Osteocyte (in vitro differentiated cells): ENCODE results near the gene CCL3. TPM values are rescaled to one million over a fixed set of nuclear protein-coding genes. Genes with fewer than 3 reads are reported as not detected.
"Not testable (repeated sequence)": the region's sequence is repeated elsewhere in the genome, so short reads cannot be mapped to it uniquely, and the experiment has no call there.

Experiments used
- DNase-seq: peaks from one replicate; pipeline ENCODE4 v3.0.0; 2021; ENCODE audit warnings: mixed read lengths; ENCODE audit not compliant: unreplicated experiment; ENCODE audit errors: extremely low spot score
- H3K27ac Mint-ChIP-seq: one replicate; pipeline ENCODE4 v1.8.0; 2021; ENCODE audit warnings: mild to moderate bottlenecking, mixed read lengths; ENCODE audit not compliant: unreplicated experiment
- H3K27me3 Mint-ChIP-seq: one replicate; pipeline ENCODE4 v1.8.0; 2021; ENCODE audit warnings: mixed read lengths; ENCODE audit not compliant: unreplicated experiment
- H3K36me3 Mint-ChIP-seq: one replicate; pipeline ENCODE4 v1.8.0; 2021; ENCODE audit warnings: mixed read lengths; ENCODE audit not compliant: unreplicated experiment
- H3K4me1 Mint-ChIP-seq: one replicate; pipeline ENCODE4 v1.8.0; 2021; ENCODE audit warnings: mixed read lengths; ENCODE audit not compliant: unreplicated experiment
- H3K4me3 Mint-ChIP-seq: one replicate; pipeline ENCODE4 v1.8.0; 2021; ENCODE audit warnings: mild to moderate bottlenecking, moderate library complexity, mixed read lengths; ENCODE audit not compliant: unreplicated experiment
- H3K9me3 Mint-ChIP-seq: one replicate; pipeline ENCODE4 v1.8.0; 2021; ENCODE audit warnings: mixed read lengths; ENCODE audit not compliant: unreplicated experiment
- total RNA-seq: library from RNA; stranded (reverse); gene quantifications from 2 replicates; pipeline ENCODE4 v1.2.1, GENCODE V29; 2021
- TF ChIP-seq, protein P1 (sequence below): fragments of 200-600 bp; sonication (generic); IDR thresholded peaks from 2 replicates; pipeline ENCODE4 v1.5.0; 2021; ENCODE audit warnings: antibody characterized with exemption, mild to moderate bottlenecking, moderate library complexity

CCL3 gene
- total RNA-seq, 1 donor from 2014 or later: not detected

DNA sequence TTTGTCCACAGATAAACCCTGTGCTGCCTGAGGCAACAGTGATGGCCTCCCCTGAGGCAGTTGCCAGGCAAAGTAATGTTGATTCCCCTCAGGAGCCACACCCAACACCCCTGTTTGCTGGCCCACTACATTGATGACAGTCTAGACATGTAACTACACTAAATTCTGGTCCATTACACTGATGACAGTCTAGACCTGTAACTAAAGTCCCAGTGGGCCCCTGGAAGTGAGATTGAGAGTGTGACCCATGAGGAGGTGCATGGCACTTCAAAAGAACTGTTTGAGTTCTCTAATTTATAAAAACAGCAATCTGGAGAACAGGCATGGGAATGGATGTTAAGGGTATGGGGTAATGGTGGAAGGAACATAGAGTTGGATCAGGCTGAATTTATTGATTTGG is 22.6 kb upstream of the CCL3 start:
- Mint-ChIP-seq H3K4me3 (no peak overlapping the region), H3K4me1 (no peaks in the 10 kb centered on the region), H3K27me3 (peaks cover 4% of the 10 kb centered on the region), H3K27ac (no peak overlapping the region), H3K36me3 (no peaks in the 10 kb centered on the region), H3K9me3 (no peaks in the 10 kb centered on the region)
- no peak for DNase-seq
- TF ChIP-seq, protein P1, sequence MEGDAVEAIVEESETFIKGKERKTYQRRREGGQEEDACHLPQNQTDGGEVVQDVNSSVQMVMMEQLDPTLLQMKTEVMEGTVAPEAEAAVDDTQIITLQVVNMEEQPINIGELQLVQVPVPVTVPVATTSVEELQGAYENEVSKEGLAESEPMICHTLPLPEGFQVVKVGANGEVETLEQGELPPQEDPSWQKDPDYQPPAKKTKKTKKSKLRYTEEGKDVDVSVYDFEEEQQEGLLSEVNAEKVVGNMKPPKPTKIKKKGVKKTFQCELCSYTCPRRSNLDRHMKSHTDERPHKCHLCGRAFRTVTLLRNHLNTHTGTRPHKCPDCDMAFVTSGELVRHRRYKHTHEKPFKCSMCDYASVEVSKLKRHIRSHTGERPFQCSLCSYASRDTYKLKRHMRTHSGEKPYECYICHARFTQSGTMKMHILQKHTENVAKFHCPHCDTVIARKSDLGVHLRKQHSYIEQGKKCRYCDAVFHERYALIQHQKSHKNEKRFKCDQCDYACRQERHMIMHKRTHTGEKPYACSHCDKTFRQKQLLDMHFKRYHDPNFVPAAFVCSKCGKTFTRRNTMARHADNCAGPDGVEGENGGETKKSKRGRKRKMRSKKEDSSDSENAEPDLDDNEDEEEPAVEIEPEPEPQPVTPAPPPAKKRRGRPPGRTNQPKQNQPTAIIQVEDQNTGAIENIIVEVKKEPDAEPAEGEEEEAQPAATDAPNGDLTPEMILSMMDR: no peak

DNA sequence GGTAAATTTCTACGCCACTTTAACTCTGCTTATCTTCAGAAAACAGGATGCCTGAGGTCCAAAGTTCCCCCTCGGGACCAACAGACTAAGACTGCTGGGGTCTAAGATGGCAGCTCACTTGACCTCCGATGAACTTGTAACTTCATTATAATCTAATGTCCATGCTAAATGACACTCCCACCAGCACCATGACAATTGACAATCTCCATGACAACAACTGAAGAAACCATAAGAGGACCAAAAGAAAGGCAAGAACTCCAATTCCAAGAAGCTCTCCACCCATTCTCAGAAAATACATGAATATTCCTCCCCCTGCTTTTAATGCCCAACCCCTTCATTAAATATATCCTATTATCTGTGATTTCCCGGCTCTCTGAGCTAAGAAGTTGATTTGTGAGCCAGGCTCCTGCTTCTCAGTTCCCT is 21.1 kb upstream of the CCL3 start:
- Mint-ChIP-seq H3K4me1 (no peaks in the 10 kb centered on the region), H3K4me3 (no peak overlapping the region), H3K27me3 (peaks cover 4% of the 10 kb centered on the region), H3K36me3 (no peaks in the 10 kb centered on the region), H3K9me3 (no peaks in the 10 kb centered on the region), H3K27ac (no peak overlapping the region)
- TF ChIP-seq, protein P1: no peak
- no peak for DNase-seq

DNA sequence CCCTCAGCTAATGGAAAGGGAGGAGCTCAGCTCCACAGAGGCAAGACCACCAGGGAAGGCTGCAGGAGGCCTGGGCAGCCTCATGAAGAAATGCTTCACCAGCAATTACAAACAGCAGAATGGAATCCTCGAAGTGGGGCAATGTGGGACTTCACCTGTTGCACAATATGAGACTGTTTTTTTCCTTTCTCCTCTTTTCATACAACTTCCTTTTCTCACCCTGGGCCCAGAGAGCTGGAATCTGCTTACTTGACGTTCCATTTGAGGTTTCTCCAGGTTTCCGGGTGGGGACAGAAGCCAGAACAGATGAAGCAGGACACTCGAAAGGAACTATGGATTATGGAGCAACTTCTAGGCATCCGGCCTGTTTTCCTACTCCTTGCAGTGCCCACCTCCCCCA is 18.3 kb upstream of the CCL3 start:
- H3K36me3 Mint-ChIP-seq, H3K4me3 Mint-ChIP-seq, H3K27ac Mint-ChIP-seq, DNase-seq, H3K4me1 Mint-ChIP-seq, H3K9me3 Mint-ChIP-seq: not testable (repeated sequence)
- peaks cover 10% of the 10 kb centered on the region for H3K27me3 Mint-ChIP-seq

DNA sequence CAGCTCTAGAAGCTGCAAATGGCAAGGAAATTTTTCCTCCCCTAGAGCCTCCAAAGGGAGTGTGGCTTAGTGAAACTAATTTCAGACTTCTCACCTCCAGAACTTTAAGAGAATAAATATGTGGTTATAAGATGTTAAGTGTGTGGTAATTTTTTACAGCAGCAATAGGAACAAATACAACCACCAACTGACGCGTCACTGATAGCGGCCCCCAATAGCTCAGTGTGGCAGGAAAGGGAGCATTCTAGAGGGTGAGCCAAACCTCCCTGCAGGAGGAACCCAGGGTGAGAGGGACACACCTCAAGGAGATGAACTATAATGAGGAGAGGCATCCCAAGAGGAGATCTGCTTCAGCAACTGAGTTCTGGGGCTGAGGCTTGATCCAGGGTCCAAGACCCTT is 17.7 kb upstream of the CCL3 start:
- no peaks in the 10 kb centered on the region for H3K9me3 Mint-ChIP-seq
- H3K4me1 Mint-ChIP-seq: no peaks in the 10 kb centered on the region
- H3K36me3 Mint-ChIP-seq: no peaks in the 10 kb centered on the region
- TF ChIP-seq, protein P1: no peak
- peaks cover 10% of the 10 kb centered on the region for H3K27me3 Mint-ChIP-seq
- H3K27ac Mint-ChIP-seq: no peak overlapping the region
- H3K4me3 Mint-ChIP-seq: no peak overlapping the region
- no peak for DNase-seq

DNA sequence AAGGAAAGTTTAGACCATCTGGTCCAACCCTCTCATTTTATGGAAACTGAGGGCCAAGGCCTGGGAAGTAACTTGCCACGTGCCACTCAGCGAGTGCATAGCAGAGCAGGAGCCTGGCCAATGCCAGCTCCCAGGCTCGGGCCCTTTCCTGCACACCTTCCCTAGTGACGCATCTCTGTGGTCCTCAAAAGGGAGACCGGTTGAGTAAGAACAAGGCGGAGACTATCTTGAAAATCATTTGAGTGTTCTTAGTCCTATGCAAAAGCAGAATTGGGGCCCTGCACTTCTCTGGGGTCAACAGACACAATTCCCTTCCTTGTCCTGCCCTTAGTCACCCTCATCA is 16.5 kb upstream of the CCL3 start:
- Mint-ChIP-seq H3K27ac (no peak overlapping the region), H3K4me1 (no peaks in the 10 kb centered on the region), H3K27me3 (peaks cover 10% of the 10 kb centered on the region), H3K4me3 (no peak overlapping the region), H3K36me3 (no peaks in the 10 kb centered on the region), H3K9me3 (no peaks in the 10 kb centered on the region)
- DNase-seq: no peak
- TF ChIP-seq, protein P1: no peak

DNA sequence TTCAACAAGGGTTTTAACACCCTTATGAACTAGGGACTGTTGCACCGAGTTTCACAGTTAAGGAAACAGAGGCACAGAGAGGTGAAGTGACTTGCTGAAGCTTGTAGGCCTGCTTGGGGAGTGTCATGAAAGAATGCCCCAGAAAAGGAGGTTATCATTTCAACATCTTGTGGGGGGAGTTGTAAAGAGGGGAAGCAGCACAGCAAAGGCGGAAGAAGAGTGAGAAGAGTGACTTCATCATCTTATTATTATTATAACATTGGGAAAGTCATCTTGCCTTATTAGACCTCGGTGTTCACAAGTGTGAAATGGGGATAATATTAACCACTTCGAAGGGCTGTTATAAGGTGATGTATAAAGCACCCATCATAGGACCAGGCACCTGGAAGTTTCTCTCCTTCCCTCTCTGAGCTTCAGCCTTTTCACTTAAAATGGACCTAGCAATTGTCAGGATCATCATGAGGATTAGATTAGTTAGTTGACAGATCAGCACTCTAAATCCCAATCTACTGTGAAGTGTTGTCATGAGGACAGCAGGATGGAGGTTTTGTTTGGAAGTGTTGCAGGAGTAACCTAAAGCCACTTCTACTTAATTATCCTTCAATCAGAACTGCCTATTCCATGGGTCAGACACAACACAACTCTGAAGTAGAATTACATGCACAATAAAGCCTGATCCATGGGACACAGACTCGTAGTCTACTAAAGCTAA is 16.0 kb upstream of the CCL3 start:
- Mint-ChIP-seq H3K4me3 (no peak overlapping the region), H3K9me3 (no peaks in the 10 kb centered on the region), H3K4me1 (no peaks in the 10 kb centered on the region), H3K27ac (no peak overlapping the region), H3K36me3 (no peaks in the 10 kb centered on the region), H3K27me3 (peaks cover 10% of the 10 kb centered on the region)
- TF ChIP-seq, protein P1: no peak
- DNase-seq: no peak
